Measurements from ENCODE around the gene SCN2B.

DNA sequence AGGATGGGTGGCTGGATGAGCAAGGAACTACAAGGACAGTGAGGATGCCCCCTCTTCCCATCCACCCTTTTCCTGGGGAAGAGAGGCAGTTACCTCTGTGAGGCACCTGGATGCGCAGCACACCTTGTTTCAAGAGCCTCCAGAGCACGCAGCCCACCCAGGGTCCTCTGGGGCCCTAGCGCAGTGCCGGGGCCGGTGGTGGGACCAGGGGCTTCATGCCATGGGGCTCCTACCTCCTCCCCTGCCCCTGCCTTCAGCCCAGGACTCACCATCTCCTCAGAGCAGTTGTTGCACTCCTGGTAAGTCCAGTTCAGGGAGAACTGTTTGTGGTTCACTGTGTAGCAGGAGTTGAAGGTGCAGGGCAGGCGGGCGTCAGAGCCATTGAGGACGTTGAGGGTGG, 8.1 kb downstream of the SCN2B start:
- TF ChIP-seq, protein P1, sequence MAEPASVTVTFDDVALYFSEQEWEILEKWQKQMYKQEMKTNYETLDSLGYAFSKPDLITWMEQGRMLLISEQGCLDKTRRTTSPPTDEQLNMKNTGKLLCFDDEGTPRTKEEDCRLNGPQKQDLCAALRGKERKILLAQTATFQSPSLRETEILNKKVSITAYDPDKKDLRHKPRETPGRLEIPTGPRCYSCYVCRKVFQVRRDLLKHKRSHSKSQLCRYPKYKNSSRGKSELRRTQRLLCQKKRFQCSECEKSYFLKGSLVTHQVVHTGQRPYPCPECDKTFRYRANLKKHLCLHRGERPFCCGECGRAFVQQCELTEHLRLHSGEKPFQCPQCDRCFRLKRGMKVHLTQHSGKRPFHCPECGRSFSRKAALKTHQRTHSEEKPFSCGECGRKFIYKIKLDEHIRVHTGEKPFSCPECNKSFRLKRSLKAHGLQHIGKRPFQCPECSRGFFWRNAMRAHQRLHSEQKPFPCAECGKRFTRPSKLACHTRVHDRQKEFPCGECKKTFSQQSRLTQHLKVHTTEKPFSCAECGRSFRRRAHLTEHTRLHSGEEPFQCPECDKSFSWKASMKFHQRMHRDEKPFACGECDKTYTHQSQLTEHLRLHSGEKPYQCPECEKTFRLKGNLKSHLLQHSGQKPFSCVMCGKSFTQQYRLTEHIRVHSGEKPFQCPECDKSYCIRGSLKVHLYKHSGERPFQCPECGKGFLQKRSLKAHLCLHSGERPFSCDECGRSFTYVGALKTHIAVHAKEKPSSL (CRISPR knock-in tag; conservative IDR thresholded peaks at IDR 0.05), result no peak
- TF ChIP-seq GRHL2 (CRISPR knock-in tag; IDR thresholded peaks at IDR 0.05; ENCODE audit: insufficient replicate concordance, severe bottlenecking), result no peak
- TF ChIP-seq, protein P2, sequence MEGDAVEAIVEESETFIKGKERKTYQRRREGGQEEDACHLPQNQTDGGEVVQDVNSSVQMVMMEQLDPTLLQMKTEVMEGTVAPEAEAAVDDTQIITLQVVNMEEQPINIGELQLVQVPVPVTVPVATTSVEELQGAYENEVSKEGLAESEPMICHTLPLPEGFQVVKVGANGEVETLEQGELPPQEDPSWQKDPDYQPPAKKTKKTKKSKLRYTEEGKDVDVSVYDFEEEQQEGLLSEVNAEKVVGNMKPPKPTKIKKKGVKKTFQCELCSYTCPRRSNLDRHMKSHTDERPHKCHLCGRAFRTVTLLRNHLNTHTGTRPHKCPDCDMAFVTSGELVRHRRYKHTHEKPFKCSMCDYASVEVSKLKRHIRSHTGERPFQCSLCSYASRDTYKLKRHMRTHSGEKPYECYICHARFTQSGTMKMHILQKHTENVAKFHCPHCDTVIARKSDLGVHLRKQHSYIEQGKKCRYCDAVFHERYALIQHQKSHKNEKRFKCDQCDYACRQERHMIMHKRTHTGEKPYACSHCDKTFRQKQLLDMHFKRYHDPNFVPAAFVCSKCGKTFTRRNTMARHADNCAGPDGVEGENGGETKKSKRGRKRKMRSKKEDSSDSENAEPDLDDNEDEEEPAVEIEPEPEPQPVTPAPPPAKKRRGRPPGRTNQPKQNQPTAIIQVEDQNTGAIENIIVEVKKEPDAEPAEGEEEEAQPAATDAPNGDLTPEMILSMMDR (IDR thresholded peaks at IDR 0.05), result no peak
- TF ChIP-seq JUN (CRISPR knock-in tag; IDR thresholded peaks at IDR 0.05), result no peak

All from WTC11 (cell line).